Activated T-helper 1 cell treated with Interleukin-2 at 50 U/mL for 16 hours (primary cell): ENCODE measurements around the gene TBC1D22A.
"Not testable (repeated sequence)": the region's sequence is repeated elsewhere in the genome, so short reads cannot be mapped to it uniquely, and the experiment has no call there.

Experiments
- DNase-seq: peaks from one replicate; pipeline ENCODE4 v3.0.0-alpha.2; 2020; ENCODE audit warnings: low read depth

TBC1D22A gene

DNA sequence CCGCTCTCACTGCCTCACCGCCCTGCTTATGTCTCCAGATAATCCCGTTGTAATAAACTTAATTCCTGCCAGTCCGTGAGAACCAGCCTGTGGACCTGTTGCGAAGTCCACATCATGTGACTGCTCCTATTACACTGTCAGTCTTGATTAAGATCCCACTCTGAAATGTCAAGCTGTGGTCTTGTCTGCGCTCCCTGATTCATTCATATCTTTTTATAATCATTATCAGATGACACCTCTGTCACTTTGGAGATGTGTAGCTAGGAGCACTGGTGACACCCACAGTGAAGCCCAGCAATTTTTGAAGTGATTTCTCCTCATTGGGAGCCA, 377.3 kb downstream of the TBC1D22A start:
- no peak for DNase-seq

DNA sequence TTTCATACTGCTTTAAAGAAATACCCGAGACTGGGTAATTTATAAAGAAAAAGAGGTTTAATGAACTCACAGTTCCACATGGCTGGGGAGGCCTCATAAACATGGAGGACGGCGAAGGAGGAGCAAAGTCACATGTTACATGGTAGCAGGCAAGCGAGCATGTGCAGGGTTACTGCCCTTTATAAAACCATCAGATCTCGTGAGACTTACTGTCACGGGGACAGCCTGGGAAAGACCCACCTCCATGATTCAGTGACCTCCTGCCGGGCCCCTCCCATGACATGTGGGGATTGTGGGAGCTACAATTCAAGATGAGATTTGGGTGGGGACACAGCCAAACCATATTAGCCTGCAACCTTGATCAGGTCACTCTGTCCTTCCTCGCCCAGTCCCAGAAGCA, 378.5 kb downstream of the TBC1D22A start:
- not testable (repeated sequence) for DNase-seq

DNA sequence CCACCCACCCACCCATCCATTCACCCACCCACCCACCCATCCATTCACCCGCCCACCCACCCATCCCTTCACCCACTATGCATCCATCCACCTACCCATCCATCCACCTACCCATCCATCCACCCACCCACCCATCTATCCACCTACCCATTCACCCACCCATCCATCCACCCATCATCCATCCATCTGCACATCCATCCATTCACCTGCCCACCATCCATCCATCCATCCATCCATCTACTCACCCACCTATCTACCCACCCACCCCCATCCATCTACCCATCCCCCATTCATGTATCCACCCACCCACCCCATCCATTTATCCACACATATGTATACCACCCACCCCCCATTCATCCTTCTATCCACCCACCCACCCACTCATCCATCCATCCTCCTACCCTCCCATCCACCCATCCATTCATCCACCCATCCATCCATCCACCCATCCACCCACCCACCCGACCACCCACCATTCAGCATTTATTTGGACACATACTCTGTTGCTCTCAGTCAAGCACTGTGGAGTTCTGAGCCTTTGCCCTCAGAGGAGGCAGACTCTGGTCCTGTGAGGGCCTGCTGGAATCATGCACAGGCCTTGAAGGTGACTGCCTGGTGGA, 380.1 kb downstream of the TBC1D22A start:
- DNase-seq: no peak

DNA sequence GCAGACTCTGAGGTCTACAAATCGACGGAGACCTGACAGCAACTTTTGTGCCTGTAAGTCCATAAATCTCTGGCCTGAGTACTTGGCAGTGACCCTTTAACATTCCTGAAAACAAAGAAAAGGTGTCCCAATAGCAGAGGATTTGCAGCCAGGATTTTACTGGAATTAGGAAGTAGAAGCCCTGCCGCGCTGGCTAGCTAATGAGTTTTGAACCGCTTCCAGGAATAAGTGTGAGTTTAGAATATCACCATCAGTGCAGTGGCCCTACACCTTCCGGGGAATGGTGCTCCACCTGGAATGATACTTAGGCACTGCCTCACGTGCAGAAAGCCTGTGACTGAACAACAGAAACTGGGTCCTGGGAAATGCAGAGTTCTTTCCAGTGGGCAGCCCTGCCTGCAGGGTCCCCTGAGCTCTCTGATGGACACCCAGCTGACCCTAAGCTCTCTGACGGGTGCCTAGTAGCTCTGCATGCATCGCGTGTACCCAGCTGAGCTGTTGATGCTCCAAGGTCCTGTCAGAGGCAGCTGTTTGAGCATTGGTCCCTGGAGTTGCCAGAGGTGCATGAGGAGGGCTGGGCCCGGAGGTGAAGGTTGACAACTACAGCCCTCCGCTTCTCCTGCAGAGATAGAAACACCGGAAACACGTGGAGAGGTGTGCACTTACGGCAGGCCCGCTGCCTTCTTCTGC, 380.9 kb downstream of the TBC1D22A start:
- no peak for DNase-seq

DNA sequence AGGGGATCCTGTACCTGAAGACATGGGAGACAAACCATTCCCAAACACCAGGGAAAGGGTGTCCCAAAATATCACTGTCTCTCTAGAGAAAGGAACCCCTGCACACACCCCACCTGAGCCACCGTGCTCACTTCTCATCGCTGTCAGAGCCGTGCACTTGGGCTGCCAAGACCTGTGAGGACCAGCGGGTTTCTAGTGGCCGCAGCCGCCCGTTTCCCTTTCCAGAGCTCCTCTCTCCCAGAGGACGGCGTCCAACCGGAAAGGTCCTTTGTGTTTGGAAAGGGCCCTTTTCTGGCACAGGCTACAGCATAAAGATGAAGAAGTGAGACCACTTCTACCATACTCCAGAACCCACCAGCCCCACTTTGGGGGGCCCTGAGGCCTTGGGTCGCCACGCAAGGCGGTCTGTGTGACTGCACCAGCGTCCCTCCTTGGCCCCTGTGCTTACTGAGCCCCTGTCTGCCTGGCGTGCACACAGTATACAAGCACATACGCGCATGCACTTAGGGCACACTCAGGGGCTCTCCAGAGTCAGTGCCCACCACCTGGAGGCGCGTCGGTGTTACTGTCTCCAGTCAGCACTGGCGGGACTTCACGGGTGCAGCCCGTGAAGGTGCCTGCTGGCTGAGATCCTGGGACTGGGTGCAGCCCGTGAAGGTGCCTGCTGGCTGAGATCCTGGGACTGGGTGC, 381.8 kb downstream of the TBC1D22A start:
- DNase-seq: no peak

DNA sequence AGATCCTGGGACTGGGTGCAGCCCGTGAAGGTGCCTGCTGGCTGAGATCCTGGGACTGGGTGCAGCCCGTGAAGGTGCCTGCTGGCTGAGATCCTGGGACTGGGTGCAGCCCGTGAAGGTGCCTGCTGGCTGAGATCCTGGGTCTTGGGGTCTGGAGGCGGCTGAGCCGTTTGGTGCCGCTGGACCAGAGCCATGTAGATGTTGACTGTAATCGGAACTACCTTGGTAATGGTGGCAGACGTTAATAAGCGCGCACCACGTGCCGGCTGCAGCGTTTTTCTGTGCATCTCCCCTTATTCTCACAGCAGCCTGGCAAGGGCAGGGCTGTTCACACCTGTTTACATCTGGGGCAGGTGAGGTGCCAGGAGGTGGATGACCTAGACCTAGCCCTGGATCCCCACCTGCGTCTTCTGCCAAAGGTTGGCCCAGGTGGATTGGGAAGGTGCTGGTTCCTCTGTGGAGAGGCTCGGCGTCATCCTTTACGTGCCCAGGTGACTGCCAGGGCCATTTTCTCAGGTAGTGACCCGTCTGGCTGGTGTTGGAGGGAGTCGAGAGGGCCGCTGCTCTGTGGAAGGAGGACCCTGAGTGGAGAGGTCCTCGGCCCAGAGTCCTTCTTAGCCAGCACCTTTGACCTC, 382.5 kb downstream of the TBC1D22A start:
- DNase-seq: no peak

GRCh38 chr22:47145883-47146282, 383.4 kb downstream of the TBC1D22A start:
- no peak for DNase-seq

- DNase-seq: no peak
These were observed 383.9 kb downstream of the TBC1D22A start for GRCh38 chr22:47146391-47146790.

- no peak for DNase-seq
These were observed 384.5 kb downstream of the TBC1D22A start for GRCh38 chr22:47146941-47147340.

DNA sequence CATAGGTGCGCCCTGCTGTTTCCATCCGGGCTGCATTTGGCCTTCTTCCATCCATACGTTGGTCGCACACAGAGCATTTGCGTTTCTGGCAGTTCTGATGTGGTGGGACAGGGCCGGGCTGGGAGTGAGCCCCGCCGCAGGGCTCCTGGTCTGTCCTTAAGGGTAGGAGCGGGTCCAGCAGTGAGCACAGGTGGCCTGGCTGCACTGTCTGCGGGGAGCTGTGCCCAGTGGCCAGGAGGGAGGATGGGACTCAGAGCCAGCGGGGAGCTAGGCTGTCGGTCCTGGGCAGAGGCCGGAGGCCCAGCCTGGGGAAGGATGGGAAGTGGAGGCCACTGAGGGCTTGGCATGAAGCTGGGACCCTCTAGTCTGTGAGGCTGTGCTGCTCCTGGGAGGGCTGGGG, 385.1 kb downstream of the TBC1D22A start:
- no peak for DNase-seq

DNA sequence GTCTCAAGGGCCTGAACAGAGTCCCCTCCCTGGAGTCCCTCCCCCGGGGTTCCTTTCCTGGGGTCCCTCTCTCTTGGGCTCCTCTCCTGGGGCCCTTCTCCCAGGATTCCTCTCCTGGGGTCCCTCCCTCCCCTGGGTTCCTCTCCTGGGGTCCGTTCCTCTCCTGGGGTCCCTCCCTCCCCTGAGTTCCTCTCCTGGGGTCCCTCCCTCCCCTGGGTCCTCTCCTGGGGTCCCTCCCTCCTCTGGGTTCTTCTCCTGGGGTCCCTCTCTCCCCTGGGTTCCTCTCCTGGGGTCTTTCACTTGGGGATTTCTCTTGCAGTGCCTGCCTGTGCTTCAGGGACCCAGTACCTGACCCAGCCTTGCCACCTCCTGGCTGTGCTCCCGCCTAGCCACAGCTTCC, 386.1 kb downstream of the TBC1D22A start:
- DNase-seq: no peak

- DNase-seq: no peak
These were observed 386.7 kb downstream of the TBC1D22A start for GRCh38 chr22:47148956-47149728.

DNA sequence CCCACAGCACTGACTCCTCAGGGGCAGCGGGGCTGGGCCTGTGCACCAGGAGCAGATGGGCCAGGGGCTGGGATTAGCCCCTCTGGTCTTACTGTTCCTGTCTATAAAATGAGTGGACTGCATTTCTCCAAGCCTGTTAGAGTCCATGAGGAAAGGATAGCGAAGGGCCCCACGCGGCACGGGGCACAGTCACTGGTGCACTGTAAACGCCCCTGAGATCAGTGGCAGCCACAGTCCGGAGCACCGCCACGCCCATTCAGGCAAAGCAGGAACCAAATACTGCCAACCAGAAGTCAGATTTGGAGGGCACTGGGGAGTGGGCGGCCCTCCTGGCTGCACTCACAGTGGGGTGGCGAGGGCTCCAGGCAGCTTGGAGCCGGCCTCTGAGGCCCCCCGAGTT, 387.5 kb downstream of the TBC1D22A start:
- DNase-seq: no peak

- DNase-seq: no peak
These were observed 388.0 kb downstream of the TBC1D22A start for GRCh38 chr22:47150426-47150825.

- DNase-seq: no peak
These were observed 388.6 kb downstream of the TBC1D22A start for GRCh38 chr22:47151064-47151463.

- no peak for DNase-seq
These were observed 389.0 kb downstream of the TBC1D22A start for GRCh38 chr22:47151490-47151889.

DNA sequence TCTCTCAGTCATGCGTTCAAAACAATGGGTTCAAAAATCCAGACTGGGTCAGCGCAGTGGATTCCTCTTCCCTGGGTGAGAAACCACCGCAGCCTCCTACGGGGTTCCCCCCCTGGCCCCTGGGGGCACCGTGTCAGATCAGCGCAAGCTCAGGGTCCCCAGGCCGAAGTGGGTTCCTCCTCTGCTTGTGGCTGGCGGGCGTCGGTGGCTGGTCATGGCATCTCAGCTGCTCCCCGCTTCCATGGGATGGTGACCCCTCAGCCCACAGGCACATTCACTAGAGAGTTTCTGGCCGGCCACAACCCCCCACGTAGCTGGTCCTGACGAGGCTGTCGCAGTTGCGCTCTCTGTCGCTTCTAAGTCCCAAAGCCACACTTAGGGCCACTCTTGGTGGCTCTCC, 389.8 kb downstream of the TBC1D22A start:
- no peak for DNase-seq

- DNase-seq: no peak
These were observed 390.5 kb downstream of the TBC1D22A start for GRCh38 chr22:47152938-47153337.

DNA sequence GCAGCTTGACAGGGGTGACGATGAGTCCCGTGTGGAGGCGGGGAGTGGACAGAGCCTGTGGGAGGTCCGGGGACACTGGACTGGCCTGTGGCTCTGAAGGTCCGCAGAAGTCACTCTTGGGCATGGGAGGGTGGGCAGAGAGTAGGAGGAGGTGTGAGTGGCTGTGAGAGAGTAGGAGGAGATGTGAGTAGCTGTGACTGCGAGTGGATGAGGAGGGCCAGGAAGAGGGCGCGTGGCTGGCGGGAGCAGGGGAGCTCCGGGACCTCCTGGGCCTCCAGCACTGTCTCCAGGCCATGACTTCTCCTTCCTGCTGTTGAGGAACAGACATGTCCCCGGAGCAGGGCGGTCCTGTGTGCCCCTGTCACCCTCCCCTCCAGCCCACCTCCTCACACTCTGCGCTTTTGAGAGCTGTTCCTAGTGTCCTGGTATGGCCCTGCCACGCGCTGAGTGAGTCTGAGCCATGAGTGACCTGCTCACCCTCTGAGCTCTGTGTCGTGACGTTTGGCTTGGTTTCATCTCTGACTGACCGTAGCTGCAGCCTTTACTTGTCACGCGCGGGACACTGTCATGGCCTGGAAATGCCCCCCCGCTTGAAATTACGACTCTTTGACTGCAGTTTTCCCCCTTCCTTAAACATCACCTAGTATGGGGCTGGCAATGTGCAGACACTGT, 391.5 kb downstream of the TBC1D22A start:
- no peak for DNase-seq

DNA sequence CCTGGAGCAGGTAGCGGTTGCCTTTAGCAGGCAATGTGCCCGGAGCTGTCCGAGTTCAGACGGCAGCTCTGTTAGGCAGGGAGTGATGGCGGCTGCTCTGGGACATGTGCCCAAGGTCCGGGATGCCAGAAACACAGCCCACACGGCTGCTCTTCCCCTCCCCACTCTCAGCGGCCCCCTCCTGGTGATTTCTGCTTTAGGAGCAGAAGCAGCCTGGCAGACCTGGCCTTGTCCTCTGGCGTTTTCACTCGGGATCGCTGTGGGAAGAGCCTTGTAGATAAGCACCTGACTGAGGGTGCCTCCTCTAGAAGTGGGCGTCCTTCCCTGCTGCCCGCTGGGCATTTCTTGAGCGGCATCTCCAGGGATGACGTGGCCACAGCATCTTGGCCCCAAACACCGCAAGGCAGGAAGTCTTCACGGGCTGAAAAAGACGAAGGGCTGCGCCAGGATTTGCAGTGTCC, 392.2 kb downstream of the TBC1D22A start:
- no peak for DNase-seq

GRCh38 chr22:47155131-47155885, 392.9 kb downstream of the TBC1D22A start:
- DNase-seq: no peak
